Transverse colon (tissue), 3 donors: ENCODE measurements around the gene ZNF497.

Experiments
- EP300 ChIP-seq: sonication (generic); formaldehyde crosslinking; IDR thresholded peaks from one replicate; pipeline ENCODE4 v1.6.1; 2017; ENCODE audit warnings: antibody characterized with exemption, low read depth
- POLR2A ChIP-seq: fragments of 450-650 bp; IDR thresholded peaks from one replicate; pipeline ENCODE4 v1.6.1; 2016; ENCODE audit warnings: antibody characterized with exemption, mild to moderate bottlenecking, moderate library complexity
- TF ChIP-seq, protein P1 (sequence below), 5 experiments: fragments of 200-600 bp in 3 of 5; fragments of 450-650 bp in 2 of 5; sonication (generic) in 3 of 5; IDR thresholded peaks; 1 replicate in 2 of 5; 2 replicates in 3 of 5; pipeline ENCODE4 v1.5.1; 2016 to 2017; ENCODE audit warnings: antibody characterized with exemption in 5 of 5, inconsistent platforms in 3 of 5, mild to moderate bottlenecking in 2 of 5, moderate library complexity in 1 of 5

DNA sequence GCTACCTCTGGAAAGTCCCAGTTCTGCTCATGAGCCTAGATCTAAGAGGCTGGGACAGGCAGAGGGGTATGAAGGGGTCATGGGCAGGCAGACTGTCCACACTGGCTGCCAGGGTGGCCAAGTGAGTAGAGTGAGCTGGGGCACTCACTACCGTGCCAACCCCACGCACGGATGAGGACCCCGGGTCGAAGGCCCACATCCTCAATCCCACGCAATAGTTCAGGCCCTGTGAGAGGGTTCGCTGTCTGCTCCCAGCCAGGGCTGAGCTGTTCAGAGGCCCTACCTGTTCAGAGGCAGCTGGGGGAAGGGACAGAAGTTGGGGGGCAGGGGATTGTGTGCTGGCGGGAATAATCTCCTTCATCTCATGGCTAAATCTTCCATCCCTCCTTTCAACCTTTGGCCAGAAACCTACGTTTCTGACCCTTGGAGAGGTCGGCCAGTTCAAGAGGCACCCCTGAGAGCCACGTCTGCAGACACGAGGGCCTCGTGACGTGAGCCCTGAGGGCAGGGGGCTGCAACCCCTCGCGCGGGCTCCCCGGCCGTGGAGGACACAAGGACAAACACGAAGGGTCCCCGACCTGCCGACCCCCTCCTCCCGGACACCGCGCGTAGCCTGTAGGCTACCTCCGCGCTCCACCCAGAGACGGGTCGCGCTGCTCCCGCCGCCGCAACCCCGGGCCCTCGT is 23.5 kb upstream of the ZNF497 start:
- TF ChIP-seq, protein P1, sequence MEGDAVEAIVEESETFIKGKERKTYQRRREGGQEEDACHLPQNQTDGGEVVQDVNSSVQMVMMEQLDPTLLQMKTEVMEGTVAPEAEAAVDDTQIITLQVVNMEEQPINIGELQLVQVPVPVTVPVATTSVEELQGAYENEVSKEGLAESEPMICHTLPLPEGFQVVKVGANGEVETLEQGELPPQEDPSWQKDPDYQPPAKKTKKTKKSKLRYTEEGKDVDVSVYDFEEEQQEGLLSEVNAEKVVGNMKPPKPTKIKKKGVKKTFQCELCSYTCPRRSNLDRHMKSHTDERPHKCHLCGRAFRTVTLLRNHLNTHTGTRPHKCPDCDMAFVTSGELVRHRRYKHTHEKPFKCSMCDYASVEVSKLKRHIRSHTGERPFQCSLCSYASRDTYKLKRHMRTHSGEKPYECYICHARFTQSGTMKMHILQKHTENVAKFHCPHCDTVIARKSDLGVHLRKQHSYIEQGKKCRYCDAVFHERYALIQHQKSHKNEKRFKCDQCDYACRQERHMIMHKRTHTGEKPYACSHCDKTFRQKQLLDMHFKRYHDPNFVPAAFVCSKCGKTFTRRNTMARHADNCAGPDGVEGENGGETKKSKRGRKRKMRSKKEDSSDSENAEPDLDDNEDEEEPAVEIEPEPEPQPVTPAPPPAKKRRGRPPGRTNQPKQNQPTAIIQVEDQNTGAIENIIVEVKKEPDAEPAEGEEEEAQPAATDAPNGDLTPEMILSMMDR (IDR thresholded peaks at IDR 0.05), result no peak
- TF ChIP-seq POLR2A, result no peak
- no peak for TF ChIP-seq EP300
